ENCODE results near the gene BDP1.

DNA sequence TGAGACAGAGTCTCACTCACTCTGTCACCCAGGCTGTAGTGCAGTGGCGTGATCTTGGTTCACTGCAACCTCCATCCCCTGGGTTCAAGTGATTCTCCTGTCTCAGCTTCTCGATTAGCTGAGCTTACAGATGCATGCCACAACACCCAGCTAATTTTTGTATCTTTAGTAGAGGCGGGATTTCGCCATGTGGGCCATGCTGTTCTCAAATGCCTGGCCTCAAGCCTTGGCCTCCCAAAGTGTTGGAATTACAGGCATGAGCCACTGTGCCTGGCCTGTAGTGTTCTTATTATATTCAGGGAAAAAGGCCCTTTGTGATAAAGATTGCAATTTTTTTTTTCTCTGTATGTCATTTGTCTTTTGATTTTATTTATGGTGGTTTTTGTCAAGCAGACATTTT, 107.7 kb downstream of the BDP1 start:
- TF ChIP-seq, protein P1, sequence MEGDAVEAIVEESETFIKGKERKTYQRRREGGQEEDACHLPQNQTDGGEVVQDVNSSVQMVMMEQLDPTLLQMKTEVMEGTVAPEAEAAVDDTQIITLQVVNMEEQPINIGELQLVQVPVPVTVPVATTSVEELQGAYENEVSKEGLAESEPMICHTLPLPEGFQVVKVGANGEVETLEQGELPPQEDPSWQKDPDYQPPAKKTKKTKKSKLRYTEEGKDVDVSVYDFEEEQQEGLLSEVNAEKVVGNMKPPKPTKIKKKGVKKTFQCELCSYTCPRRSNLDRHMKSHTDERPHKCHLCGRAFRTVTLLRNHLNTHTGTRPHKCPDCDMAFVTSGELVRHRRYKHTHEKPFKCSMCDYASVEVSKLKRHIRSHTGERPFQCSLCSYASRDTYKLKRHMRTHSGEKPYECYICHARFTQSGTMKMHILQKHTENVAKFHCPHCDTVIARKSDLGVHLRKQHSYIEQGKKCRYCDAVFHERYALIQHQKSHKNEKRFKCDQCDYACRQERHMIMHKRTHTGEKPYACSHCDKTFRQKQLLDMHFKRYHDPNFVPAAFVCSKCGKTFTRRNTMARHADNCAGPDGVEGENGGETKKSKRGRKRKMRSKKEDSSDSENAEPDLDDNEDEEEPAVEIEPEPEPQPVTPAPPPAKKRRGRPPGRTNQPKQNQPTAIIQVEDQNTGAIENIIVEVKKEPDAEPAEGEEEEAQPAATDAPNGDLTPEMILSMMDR (IDR thresholded peaks at IDR 0.05) = no peak
- TF ChIP-seq POLR2A (IDR thresholded peaks at IDR 0.05) = no peak

Measured in adrenal gland (tissue), 5 donors.